Osteocyte (in vitro differentiated cells): ENCODE data around the gene KIN. TPM values are rescaled to one million over a fixed set of nuclear protein-coding genes. Genes with fewer than 3 reads are reported as not detected.
"Not testable (repeated sequence)": the region's sequence is repeated elsewhere in the genome, so short reads cannot be mapped to it uniquely, and the experiment has no call there.

ENCODE experiments used
- DNase-seq: peaks from one replicate; pipeline ENCODE4 v3.0.0; 2021; ENCODE audit warnings: mixed read lengths; ENCODE audit not compliant: unreplicated experiment; ENCODE audit errors: extremely low spot score
- H3K27ac Mint-ChIP-seq: one replicate; pipeline ENCODE4 v1.8.0; 2021; ENCODE audit warnings: mild to moderate bottlenecking, mixed read lengths; ENCODE audit not compliant: unreplicated experiment
- H3K27me3 Mint-ChIP-seq: one replicate; pipeline ENCODE4 v1.8.0; 2021; ENCODE audit warnings: mixed read lengths; ENCODE audit not compliant: unreplicated experiment
- H3K36me3 Mint-ChIP-seq: one replicate; pipeline ENCODE4 v1.8.0; 2021; ENCODE audit warnings: mixed read lengths; ENCODE audit not compliant: unreplicated experiment
- H3K4me1 Mint-ChIP-seq: one replicate; pipeline ENCODE4 v1.8.0; 2021; ENCODE audit warnings: mixed read lengths; ENCODE audit not compliant: unreplicated experiment
- H3K4me3 Mint-ChIP-seq: one replicate; pipeline ENCODE4 v1.8.0; 2021; ENCODE audit warnings: mild to moderate bottlenecking, moderate library complexity, mixed read lengths; ENCODE audit not compliant: unreplicated experiment
- H3K9me3 Mint-ChIP-seq: one replicate; pipeline ENCODE4 v1.8.0; 2021; ENCODE audit warnings: mixed read lengths; ENCODE audit not compliant: unreplicated experiment
- total RNA-seq: library from RNA; stranded (reverse); gene quantifications from 2 replicates; pipeline ENCODE4 v1.2.1, GENCODE V29; 2021
- TF ChIP-seq, protein P1 (sequence below): fragments of 200-600 bp; sonication (generic); IDR thresholded peaks from 2 replicates; pipeline ENCODE4 v1.5.0; 2021; ENCODE audit warnings: antibody characterized with exemption, mild to moderate bottlenecking, moderate library complexity

KIN gene
- total RNA-seq, 1 donor from 2014 or later, result 10.9 TPM

DNA sequence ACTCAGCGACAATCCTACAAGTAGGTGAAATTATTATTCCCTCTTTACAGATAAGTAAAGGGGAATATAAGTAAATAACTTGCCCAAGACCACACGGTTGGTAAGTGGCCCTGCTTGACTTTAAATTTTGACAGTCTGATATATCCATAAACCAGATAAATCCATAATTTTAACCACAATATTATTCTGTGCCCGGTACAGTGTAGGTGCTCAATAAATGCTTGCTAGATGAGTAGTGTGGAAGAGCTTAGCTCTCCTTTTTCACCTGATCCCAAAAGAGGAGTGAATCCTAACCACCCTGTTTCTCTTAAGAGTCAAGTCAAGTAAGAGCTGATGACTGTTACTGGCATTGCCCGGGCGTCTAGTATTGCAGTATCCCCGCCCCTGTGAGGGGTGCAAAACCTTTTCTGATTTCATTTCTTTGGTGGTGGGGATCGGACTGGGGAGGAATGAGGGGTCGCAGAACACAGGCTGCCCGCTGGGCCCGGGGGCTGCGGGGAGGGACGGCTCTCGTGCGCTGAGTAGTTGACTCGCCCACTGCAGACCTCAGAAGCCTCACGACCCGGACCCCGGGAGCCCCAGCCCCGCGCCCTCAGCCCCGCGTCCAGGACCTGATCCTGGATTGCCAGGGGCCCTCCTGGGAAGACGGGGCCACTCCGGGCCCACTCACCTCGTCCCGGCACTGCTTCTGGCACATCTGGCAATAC, 490 bp downstream of the KIN start:
- DNase-seq, result no peak
- Mint-ChIP-seq H3K4me3 (no peak overlapping the region), H3K27ac (no peak overlapping the region), H3K9me3 (no peaks in the 10 kb centered on the region), H3K4me1 (peaks cover 43% of the 10 kb centered on the region), H3K27me3 (no peaks in the 10 kb centered on the region), H3K36me3 (peaks cover 7% of the 10 kb centered on the region)
- TF ChIP-seq, protein P1, sequence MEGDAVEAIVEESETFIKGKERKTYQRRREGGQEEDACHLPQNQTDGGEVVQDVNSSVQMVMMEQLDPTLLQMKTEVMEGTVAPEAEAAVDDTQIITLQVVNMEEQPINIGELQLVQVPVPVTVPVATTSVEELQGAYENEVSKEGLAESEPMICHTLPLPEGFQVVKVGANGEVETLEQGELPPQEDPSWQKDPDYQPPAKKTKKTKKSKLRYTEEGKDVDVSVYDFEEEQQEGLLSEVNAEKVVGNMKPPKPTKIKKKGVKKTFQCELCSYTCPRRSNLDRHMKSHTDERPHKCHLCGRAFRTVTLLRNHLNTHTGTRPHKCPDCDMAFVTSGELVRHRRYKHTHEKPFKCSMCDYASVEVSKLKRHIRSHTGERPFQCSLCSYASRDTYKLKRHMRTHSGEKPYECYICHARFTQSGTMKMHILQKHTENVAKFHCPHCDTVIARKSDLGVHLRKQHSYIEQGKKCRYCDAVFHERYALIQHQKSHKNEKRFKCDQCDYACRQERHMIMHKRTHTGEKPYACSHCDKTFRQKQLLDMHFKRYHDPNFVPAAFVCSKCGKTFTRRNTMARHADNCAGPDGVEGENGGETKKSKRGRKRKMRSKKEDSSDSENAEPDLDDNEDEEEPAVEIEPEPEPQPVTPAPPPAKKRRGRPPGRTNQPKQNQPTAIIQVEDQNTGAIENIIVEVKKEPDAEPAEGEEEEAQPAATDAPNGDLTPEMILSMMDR, result no peak

DNA sequence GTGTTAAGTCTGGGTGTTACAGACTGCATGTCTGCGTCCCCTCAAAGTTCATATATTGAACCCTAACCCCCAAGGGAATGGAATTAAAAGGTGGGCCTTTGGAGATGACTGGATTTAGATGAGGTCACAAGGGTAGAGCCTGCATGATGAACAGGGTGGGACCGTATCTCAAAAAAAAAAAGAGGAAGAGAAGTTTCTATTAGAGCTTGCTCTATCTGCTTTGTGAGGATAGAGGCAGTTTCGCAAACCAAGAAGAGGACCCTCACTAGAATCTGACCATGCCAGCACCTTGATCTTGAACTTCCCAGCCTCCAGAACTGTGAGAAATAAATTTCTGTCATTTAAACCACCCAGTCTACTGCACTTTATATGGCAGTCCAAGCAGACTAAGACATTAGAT, 1.4 kb downstream of the KIN start:
- Mint-ChIP-seq H3K36me3 (peaks cover 7% of the 10 kb centered on the region), H3K4me1 (peaks cover 35% of the 10 kb centered on the region), H3K4me3 (no peak overlapping the region), H3K27ac (no peak overlapping the region), H3K27me3 (no peaks in the 10 kb centered on the region), H3K9me3 (no peaks in the 10 kb centered on the region)
- TF ChIP-seq, protein P1, result no peak
- no peak for DNase-seq

DNA sequence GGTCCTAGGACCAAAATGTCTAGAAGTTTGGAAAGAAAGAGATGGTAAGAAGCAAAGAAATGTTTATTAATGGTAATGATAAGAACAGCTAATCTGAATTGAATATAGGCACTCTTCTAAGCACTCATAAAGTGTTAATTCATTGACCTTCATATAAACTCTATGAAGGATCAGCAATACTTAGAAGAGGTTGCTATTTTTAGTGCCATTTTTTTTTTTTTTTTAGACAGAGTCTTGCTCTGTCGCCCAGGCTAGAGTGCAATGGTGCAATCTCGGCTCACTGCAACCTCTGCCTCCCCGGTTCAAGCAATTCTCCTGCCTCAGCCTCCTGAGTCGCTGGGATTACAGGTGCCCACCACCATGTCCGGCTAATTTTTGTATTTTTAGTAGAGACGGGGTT, 5.6 kb downstream of the KIN start:
- not testable (repeated sequence) for H3K9me3 Mint-ChIP-seq, H3K4me1 Mint-ChIP-seq, H3K4me3 Mint-ChIP-seq, H3K27ac Mint-ChIP-seq, DNase-seq, H3K27me3 Mint-ChIP-seq
- peaks cover 26% of the 10 kb centered on the region for H3K36me3 Mint-ChIP-seq

DNA sequence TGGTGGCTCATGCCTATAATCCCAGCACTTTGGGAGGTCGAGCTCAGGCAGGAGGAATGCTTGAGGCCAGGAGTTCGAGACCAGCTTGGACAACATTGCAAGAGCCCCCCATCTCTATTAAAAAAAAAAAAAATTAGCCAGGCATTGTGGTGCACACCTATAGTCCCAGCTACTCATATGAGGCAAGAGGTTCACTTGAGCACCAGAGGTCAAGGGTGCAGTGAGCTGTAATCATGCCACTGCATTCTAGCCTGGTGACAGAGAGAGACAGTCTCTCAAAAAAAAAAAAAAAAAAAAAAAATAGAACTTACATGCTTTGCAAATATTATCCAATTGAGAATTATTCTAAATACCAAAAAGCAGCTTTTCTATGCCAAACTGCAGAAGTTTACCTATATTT, 11.0 kb downstream of the KIN start:
- Mint-ChIP-seq H3K4me1 (no peaks in the 10 kb centered on the region), H3K36me3 (peaks cover 50% of the 10 kb centered on the region), H3K27me3 (no peaks in the 10 kb centered on the region), H3K4me3 (no peak overlapping the region), H3K27ac (no peak overlapping the region), H3K9me3 (no peaks in the 10 kb centered on the region)
- no peak for DNase-seq
- TF ChIP-seq, protein P1, result no peak

DNA sequence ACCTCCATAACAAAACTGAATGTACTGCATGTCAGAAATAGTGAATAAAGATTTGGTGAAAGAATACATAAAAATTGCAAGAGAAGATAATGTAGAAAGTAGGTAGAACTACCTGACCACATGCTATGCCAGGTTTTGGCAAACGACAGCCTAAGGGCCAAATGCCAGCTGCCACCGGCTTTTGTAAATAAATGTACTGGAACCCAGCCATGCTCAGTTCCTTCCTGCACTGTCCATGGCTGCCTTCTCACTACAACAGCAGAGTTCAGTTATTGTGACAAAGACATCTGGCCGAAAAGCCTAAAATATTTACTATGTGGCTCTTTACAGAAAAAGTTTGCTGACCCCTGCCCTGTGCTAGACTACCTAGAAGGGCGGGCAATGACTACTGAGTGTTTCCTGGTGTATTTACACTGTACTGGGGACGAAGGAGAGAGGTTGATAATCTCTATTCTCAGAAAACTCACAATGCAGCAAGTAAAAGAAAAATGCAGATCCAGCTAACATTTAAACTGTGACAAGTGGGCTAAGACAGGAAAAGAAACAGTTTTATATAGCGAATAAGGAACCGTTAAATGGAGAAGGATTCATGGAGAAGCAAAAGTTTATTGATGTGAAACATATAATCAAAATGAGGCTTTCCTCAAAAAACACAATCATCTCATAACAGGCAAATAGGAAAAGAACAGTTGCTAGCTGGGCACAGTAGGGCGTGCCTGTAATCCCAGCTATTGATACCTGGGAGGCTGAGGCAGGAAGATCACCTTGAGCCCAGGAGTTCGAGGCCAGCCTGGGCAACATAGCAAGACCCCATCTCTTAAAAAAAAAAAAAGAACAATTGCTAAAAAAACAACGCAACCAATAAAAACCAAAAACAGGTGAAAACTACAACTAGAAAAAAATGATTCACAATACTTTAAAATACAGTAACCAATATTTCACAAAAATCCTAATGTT, 13.7 kb downstream of the KIN start:
- Mint-ChIP-seq H3K4me1 (no peaks in the 10 kb centered on the region), H3K36me3 (peaks cover 51% of the 10 kb centered on the region), H3K27ac (no peak overlapping the region), H3K27me3 (no peaks in the 10 kb centered on the region), H3K9me3 (no peaks in the 10 kb centered on the region), H3K4me3 (no peak overlapping the region)
- no peak for DNase-seq
- TF ChIP-seq, protein P1, result no peak
